GM19023 (cell line): ENCODE results near the gene KRT38.
"Not testable (repeated sequence)": the region's sequence is repeated elsewhere in the genome, so short reads cannot be mapped to it uniquely, and the experiment has no call there.

Source experiments
- ATAC-seq: cut with Tn5 transposase; IDR thresholded peaks from one replicate; pipeline ENCODE4 v1.9.1; 2021; ENCODE audit warnings: mild to moderate bottlenecking, moderate library complexity; ENCODE audit not compliant: unreplicated experiment

Gene KRT38

GRCh38 chr17:41396996-41397660 is 43.7 kb downstream of the KRT38 start, which contains the start of gene KRT31:
Gene KRT31, minus strand, starts transcription at chr17:41397608. Its CDS starts 69 bp downstream, at chr17:41397539.
- no peak for ATAC-seq

GRCh38 chr17:41396340-41396739 is 44.4 kb downstream of the KRT38 start:
- no peak for ATAC-seq

- ATAC-seq: no peak
Observed at GRCh38 chr17:41395611-41396010, 45.2 kb downstream of the KRT38 start.

GRCh38 chr17:41395044-41395443 is 45.7 kb downstream of the KRT38 start:
- not testable (repeated sequence) for ATAC-seq

GRCh38 chr17:41394254-41394996 is 46.4 kb downstream of the KRT38 start:
- no peak for ATAC-seq

GRCh38 chr17:41393826-41394225 is 47.0 kb downstream of the KRT38 start:
- ATAC-seq: no peak

- no peak for ATAC-seq
Observed at GRCh38 chr17:41393294-41393693, 47.5 kb downstream of the KRT38 start.

GRCh38 chr17:41392278-41392677 is 48.5 kb downstream of the KRT38 start:
- ATAC-seq: no peak

- no peak for ATAC-seq
Observed at GRCh38 chr17:41391535-41391934, 49.2 kb downstream of the KRT38 start.

- ATAC-seq: no peak
Observed at GRCh38 chr17:41390411-41390938, 50.3 kb downstream of the KRT38 start.

GRCh38 chr17:41387670-41388069 is 53.1 kb downstream of the KRT38 start:
- no peak for ATAC-seq

- ATAC-seq: no peak
Observed at GRCh38 chr17:41386227-41386626, 54.6 kb downstream of the KRT38 start.
